NCI-H2196 treated with DMSO at 0.1 percent for 48 hours (cell line): ENCODE measurements around the gene BBOX1.
A peak's percentile ranks its signal among the peaks of the same experiment; 100 is the strongest.
"Not testable (repeated sequence)": the region's sequence is repeated elsewhere in the genome, so short reads cannot be mapped to it uniquely, and the experiment has no call there.

ENCODE experiments used
- DNase-seq: peaks from one replicate; lab custom pipeline; 2025; ENCODE audit not compliant: unreplicated experiment; lab: John Stamatoyannopoulos, UW

Gene BBOX1

DNA sequence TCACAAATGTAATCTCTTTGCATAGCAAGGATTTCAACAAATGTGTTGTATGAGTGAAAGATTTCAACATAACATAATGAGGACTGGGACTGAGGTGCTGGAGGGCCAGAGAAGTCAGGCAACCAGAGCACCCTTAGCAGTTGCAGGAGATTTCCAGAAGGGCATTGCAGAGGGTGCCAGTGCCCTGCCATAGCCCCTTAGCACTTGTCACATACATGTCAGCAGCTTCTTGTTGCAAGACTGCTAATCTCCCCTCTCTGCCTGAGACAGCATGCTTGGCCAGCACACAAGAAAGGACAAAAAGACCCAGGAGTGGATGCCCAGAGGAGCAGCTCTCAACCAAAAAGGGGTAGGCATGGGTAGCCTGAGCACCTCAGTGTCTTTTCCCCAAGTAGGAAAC is 43.2 kb downstream of the BBOX1 start:
- DNase-seq = no peak

DNA sequence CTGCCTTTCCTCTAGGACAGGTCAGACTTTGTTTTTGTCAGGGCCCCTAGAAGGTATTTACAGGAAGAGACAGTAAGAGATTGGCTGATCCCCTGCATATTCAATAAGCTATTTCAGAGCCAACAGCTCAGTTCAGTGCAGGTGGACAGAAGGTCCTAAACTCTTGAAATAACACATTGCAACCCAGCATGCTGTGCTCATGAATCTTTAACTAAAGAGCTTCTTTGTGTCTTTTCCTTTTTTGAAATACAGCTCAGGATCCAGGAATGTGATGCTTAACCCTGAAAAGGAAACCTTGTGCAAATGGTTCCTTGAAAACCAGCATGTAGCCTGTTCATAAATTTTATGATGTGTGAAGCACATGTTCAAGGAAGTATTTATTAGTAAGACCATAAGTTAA is 43.9 kb downstream of the BBOX1 start:
- no peak for DNase-seq

DNA sequence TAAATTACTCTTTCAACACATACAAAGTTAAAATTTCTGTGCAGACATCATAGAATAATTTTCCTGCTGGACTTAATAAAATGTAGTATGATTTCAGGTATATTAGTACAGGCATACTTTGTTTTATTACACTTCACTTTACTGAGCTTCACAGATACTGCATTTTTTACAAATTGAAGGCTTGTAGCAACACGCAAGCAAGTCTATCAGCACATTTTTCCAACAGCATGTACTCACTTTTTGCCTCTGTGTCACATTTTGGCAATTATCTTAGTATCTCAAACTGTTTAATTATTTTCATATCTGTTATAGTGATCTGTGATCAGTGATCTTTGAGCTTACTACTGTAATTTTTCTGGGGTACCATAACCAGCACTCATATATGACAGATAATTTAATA is 44.5 kb downstream of the BBOX1 start:
- DNase-seq = no peak

DNA sequence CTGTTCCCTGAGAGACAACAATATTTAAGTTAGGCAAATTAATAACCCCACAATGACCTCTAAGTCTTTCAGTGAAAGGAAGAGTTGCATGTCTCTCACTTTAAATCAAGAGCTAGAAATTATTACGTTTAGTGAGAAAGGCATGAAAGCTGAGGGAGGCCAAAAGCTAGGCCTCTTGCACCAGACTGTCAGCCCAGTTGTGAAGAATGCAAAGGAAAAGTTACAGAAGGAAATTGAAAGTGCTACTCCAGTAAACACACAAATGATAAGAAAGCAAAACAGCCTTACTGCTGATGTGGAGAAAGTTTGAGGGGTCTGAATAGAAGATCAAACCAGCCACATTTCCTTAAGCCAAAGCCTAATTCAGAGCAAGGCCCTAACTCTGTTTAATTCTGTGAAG is 45.0 kb downstream of the BBOX1 start:
- DNase-seq = no peak

DNA sequence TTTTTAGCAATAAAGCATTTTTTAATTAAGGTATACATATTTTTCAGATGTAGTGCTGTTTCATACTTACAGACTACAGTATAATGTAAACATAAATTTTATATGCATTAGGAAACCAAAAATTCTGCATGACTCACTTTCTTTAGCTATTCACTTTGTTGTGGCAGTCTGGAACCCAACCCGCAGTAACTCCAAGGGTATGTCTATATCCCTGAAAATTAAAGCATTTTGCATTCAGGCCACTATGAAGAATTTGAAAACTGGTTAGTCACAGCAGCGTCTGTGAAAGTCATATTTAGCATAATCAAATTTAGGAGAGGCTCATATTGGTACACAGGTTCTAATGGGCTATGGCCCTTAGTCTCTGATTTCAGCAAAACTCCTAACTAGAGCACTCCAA is 46.8 kb downstream of the BBOX1 start:
- DNase-seq = no peak

DNA sequence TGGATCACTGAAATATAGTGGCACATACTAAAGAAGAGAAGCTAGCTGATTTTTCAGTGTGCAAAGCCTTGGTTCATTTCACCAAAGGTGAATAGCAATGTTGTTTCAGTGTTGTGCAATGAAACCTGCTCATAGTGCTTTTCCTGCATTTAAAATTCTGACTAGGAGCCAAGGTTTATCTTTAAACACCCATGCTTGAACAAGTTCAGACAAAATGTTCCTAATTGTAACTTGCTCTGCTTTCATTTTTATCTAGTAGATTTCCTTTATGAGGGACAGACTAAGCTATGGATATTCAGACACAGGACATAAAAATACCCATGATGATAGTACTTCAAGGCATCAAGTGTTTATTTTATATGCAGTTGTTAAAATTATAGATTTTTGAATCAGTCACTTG is 47.7 kb downstream of the BBOX1 start:
- no peak for DNase-seq

DNA sequence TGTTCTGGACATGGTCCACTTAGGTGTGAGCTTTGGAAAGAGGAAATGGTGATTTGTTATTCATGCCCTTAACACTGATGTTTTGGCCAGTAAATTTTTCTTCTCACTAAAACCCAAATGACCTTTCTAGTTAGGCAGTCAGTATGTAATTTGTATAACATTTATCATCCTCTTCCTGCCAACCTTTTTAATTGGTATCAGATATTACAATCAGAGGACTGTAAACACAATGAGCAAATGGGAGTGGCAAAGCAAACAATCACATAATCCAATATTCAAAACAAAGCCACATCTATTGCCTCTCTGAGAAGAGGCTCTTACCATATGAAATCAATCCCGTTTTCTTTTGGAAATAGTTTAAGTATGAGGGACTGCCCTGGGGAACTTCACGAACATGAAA is 49.1 kb downstream of the BBOX1 start:
- no peak for DNase-seq

DNA sequence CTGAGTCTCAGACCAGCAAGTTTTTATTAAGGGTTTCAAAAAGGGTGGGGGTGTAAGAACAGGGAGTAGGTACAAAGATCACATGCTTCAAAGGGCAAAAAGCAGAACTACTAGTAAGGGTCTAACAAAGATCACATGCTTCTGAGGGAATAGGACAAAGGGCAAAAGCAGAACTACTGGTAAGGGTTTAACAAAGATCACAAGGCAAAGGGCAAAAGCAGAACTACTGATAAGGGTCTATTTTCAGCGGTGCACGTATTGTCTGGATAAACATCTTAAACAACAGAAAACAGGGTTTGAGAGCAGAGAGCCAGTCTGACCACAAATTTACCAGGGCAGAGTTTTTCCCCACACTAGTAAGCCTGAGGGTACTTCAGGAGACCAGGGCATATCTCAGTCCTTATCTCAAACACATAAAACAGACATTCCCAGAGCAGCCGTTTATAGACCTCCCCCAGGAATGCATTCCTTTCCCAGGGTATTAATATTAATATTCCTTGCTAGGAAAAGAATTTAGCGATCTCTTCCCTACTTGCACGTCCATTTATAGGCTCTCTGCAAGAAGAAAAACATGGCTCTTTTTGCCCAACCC is 49.8 kb downstream of the BBOX1 start:
- DNase-seq = not testable (repeated sequence)

DNA sequence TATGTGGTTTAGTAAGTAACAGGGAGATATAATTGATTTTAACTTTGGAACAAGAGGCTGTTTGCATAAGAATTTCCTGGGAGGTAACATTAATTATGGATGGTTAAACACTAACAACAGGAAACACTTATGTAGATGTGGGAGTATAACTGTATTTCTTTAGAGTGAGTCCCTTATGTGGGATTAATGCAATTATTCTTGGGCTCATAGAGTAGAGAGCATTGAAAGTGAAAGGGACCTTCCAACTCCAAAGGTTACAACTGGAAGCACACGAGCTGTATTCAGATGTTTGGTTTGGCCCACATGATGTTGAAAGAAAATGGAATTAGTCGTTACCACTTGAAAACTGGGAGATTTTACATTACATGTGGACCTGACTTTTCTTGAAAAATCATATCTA is 53.5 kb downstream of the BBOX1 start:
- DNase-seq = no peak

DNA sequence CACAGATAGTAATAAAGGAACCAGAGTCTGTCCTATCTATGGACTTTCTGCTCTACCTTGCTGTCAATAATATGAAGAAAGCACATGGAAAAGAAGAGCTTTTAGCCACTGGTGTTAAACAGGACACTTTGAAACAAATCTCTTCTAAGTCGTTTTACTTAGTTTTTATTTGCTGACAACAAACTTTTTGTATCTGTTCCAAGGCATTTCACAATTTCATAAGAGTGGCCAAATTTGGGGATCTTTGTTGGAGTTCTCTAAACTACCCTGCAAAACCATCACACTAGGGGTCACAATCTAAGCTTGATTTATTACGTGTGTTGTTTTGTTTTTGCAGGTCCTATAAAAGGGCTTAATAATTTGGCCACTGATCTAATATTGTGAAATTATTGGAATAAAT is 54.4 kb downstream of the BBOX1 start:
- DNase-seq = no peak

DNA sequence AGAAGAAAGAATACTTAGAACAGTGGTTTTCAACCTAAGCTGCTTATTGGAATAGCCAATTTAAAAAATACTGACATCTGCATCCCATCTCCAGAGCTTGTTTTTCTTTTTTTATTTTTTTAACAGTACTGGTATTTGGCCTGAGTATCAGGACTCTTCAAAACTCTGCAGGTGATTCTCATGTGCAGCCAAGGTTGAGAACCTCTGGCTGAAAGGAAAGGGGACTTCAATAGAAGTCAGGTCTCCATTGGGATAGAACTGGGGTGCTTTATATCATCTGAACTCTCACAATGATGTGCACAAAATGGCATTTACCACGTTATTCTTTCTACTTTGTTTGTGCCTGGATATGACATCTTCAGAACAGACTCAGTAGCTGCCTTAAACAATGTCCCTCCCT is 55.3 kb downstream of the BBOX1 start:
- no peak for DNase-seq

DNA sequence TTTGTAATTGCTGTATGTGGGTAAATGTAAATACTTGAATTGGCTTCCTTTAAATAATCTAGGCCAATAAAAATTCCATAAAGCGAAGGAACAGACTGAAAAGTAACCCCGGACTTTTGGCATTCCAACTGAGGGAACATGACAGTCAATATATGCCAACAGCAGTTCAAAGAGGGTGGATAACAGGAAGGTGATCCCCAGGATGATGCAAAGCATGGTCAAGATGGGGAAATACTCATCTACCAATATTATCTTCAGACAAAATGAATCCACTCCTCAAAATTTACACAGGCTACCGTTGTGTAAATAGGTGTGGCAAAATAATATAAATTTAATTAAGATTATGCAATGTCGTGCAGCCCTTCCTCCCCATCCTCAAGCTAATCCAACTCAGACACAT is 56.9 kb downstream of the BBOX1 start:
- no peak for DNase-seq

DNA sequence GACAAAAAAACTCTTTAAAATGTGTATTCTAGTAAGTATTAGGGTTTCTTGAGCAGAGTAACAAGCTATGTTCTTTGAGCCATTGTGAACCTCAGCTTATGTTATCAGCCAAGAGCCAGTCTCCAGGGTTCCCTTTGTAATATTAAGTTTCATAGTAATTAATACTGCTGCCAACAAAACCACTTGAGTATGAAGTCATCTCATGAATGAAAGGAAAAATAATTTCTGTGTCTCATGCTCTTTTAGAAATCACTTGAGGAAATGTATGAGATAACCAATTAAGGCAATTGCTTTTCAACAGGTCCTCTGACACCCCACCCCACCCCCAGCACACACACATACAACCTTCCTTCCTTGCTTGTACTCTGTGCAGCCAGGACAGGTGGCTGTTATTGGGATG is 59.9 kb downstream of the BBOX1 start:
- DNase-seq = peak; percentile 70

DNA sequence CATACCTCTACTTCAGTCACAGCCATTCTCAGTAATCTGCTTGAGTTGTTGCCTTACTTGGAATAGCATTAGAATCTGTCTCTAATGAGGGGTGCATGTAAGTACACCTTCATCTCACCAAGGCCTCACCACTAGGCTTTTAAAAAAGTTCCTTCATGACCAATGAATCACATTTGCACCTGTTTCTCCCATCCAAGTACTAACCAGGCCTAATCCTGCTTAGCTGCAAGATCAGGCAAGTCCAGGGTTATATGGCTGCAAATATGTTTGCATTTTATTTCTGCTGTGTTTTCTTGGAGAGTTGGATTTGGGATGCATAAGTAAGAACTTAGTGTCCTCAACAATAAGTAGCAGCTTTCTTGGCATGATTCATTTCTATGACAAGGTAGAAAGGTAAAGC is 66.9 kb downstream of the BBOX1 start:
- no peak for DNase-seq

DNA sequence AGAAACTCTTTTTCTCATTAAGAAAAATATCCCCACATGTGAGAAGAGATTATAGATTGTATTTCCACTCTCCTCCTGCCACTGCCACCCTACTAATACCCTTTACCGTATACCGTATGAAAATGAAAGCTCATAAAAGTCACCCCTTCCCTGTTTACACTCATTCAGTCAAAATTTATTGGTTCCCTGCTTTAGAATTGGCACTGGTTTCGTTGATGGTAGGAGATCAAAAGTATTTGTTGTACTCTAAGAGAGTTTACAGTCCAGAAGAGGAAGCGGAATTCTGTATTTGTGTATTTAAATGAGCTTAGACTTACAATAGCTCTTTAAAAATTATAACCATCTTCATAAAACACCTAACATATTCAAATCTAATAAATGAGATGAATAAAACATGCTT is 68.2 kb downstream of the BBOX1 start:
- DNase-seq = no peak

DNA sequence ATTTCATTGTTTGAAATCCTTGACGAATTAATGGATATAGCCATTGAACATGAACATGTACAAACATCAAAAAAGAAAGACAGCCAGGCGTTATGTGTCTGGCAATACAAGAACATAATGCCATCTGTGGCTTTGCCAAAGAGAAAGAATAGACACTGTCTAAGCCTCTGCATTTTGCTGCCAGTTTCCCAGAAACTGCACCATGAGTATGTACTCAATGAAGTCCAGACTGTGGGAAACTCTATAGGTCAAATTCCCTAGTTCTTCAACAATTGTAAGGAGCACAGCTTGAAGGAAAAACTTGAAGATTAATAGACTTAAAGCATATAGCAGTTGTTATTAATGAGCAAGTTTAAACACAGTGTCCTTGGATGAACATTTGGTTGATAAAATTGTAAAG is 71.3 kb downstream of the BBOX1 start:
- no peak for DNase-seq

DNA sequence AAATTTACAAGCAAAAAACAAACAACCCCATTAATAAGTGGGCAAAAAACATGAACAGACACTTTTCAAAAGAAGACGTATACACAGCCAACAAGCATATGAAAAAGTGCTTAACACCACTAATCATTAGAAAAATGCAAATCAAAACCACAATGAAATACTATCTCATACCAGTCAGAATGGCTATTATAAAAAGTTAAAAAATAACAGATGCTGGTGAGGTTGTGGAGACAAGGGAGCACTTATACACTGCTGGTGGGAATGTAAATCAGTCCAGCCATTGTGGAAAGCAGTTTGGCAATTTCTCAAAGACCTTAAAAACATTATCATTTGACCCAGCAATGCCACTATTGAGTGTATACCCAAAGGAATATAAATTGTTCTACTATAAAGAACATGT is 72.3 kb downstream of the BBOX1 start:
- DNase-seq = no peak

DNA sequence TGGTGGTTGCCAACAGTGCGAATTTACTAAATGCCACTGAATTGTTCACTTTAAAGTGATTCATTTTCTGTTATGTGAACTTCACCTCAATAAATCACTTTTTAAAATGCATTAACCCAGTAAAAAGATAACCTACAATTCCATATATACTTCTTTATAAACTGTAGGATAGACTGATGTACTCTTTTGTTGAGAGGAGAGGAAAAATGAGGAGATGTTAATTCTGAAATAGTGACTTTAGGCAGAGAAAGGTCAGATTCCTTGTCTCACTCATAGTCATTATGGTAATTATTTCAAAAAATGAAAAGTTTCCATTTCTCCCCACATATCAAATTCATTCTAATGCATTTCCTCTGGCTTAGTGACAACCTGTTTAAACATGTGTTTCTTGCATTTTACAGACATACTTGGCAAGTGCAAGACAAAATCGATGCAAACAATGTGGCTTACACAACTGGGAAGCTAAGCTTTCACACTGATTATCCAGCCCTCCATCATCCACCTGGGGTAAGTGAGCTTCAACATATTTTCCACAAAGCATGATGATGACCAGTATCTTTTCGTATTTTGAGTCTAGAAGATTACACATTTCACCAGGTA is 74.5 kb downstream of the BBOX1 start:
- no peak for DNase-seq

DNA sequence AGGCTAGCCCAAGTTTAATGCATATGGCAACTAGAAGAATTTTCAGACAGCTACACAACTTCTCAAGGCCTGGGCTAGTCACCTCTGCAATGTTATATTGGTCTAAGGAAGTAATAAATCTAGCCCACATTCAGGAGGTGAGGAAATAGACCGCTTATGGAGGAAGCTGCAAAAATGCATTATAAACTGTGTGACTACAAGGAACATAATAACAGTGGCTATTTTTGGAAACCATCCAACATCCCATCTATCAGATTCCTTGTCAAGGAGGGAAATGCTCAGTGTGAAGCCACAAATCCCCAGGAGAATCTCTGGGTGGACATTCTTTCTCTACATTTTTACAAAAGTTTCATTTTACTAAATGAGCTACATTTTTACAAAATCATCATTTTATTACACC is 76.1 kb downstream of the BBOX1 start:
- DNase-seq = no peak

DNA sequence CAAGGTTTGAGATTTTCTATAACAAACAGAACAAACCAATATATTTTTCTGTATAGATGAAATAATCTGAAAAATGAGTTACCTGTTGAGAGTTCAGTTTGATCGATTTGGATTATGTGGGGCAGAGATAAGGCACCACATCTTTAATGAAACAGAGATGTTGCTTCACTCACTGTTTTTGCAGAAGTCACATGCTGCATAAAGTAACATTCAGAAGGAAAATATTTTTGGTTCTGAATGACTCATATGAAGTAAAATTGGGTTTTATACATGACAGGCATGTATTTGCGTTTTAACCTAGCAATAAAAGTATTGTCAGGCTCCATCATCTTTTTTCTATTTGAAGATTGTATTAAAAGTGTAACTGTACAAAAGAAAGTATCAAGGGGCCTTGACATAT is 77.8 kb downstream of the BBOX1 start:
- no peak for DNase-seq

DNA sequence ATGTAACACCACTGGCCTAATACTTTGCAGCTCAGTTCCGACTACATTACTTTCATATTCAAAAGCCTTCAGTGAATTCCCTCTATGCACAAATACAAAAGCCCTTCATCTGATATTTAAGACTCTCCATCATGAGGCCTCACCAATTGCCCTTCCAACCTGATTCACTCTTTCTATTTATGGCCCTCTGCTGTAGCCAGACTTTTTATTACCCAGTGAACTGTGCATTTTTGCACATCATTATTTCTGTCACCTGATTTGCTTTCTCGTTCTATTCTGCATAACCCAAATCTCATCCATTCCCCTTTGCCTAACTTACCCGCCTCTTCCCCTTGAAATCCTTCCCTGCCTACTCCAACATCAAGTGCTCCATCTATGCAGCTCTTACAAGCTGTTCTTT is 78.3 kb downstream of the BBOX1 start:
- DNase-seq = no peak

DNA sequence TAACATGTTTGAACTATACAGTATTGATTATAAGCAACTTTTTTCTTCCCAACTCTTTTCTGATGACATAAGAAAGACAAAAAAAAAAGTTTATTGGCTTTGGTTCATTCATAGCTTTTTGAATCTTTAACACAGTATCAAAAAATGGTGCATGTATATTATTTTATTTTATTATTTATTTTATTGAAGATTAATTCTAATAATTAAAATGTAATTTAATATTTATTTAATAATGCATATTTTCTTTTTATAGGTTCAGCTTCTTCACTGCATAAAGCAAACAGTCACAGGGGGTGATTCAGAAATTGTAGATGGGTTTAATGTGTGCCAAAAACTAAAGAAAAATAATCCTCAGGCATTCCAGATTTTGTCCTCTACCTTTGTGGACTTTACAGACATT is 78.8 kb downstream of the BBOX1 start:
- no peak for DNase-seq

DNA sequence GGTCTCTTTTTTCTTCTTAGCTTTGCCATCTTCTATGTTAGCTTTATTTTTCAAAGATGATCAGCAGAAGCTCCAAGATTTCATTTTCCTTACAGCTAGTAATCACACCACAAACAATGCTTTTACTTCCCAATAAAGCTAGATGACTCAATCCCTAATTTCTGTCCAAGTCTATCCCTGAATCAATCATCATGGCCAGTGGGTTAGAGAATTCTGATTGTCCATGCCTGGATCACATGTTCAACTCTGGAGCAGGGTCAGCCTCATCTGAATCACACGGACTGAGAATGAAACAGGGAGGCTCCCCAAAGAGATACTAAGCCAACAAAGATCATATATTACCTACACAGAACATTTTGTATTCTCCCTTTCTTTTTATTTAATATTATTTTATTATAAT is 79.6 kb downstream of the BBOX1 start:
- DNase-seq = no peak

DNA sequence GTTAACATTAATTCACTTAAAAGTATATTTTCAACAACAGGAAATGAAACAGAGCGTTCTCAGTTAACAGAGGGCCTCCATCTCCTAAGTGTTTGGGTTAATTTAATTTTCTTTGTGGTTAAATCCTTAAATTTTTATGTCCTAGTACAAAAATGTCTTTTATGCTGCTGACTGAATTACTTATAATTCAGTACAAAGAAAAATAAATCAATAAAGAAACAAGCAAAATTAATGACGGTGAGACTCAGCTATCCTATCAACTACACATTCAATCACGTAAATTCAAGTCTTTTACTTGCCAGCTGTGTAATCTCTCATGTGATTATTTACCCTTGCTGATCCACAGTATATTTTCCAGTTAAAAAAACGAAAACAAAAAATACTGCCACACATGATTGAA is 81.4 kb downstream of the BBOX1 start:
- DNase-seq = no peak
